Thyroid gland (tissue), 4 donors: ENCODE data around the gene GRB10.

Source experiments
- CTCF ChIP-seq, 6 experiments: fragments of 200-600 bp in 3 of 6; fragments of 450-650 bp in 3 of 6; sonication (generic) in 3 of 6; IDR thresholded peaks; one replicate each; pipeline ENCODE4 v1.5.1; 2016 to 2019; ENCODE audit warnings: antibody characterized with exemption in 6 of 6, mild to moderate bottlenecking in 2 of 6, inconsistent platforms in 1 of 6, moderate library complexity in 1 of 6
- POLR2A ChIP-seq, 2 donors: fragments of 450-650 bp; IDR thresholded peaks; one replicate each; pipeline ENCODE4 v1.6.1; 2017; ENCODE audit warnings: antibody characterized with exemption in 2 of 2, mild to moderate bottlenecking in 2 of 2, moderate library complexity in 1 of 2

DNA sequence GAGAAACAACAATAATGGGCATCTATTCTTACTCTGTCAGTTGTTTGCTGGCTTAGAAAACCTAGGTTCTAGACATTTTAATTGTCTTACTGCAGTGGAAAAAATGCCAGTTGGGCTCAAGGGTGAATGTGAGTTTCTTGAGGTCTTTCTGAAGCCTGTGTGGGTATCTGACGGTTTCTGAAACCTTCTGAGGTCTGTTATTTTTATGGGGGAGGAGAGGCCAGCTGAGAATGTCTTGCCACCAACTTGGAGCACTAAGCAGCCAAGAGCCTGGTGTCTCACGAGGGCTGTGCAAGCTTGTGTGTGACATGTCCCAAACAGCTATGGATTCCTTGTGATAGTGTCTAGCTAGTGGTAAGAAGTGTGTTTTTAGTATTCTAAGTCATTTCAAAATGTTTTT is 193.3 kb downstream of the GRB10 start:
- TF ChIP-seq POLR2A (IDR thresholded peaks at IDR 0.05) (no peak), CTCF (IDR thresholded peaks at IDR 0.05) (no peak)
